Activated T-helper 2 cell treated with anti-CD3 and anti-CD28 coated beads, Interferon-gamma antibody, Interleukin-2, Interleukin-4, amounts not matched to agents 10 μg/mL and 5 μg/mL and 100 μg/mL, durations not matched to agents 14 hours and 24 hours and 36 hours (primary cell): ENCODE measurements around the gene DHRS3. TPM values are rescaled to one million over a fixed set of nuclear protein-coding genes. Genes with fewer than 3 reads are reported as not detected.
A peak's percentile ranks its signal among the peaks of the same experiment; 100 is the strongest.

ENCODE experiments used
- DNase-seq: peaks from one replicate; pipeline ENCODE4 v3.0.0; 2021; ENCODE audit warnings: low spot score
- H3K27ac Mint-ChIP-seq: one replicate; pipeline ENCODE4 v1.8.0; 2021; ENCODE audit warnings: mixed read lengths
- H3K27me3 Mint-ChIP-seq: one replicate; pipeline ENCODE4 v1.8.0; 2021; ENCODE audit warnings: low read depth, mixed read lengths
- H3K36me3 Mint-ChIP-seq: one replicate; pipeline ENCODE4 v1.8.0; 2021; ENCODE audit warnings: low read depth, mixed read lengths
- H3K4me1 Mint-ChIP-seq: one replicate; pipeline ENCODE4 v1.8.0; 2021; ENCODE audit warnings: low read depth, mixed read lengths
- H3K4me3 Mint-ChIP-seq: one replicate; pipeline ENCODE4 v1.8.0; 2021; ENCODE audit warnings: low read depth, mild to moderate bottlenecking, moderate library complexity, mixed read lengths
- H3K9me3 Mint-ChIP-seq: one replicate; pipeline ENCODE4 v1.8.0; 2021; ENCODE audit warnings: mixed read lengths
- intact Hi-C: fragments of 100-400 bp; cut with micrococcal nuclease; formaldehyde crosslinking; loops from one replicate; pipeline ENCODE4 v1.15.1; 2023
- total RNA-seq: library from RNA; stranded (reverse); gene quantifications from 2 replicates; pipeline ENCODE4 v1.2.3, GENCODE V29; 2022

DHRS3 gene
- total RNA-seq, 1 donor from 2014 or later, result 93.6 TPM

DNA sequence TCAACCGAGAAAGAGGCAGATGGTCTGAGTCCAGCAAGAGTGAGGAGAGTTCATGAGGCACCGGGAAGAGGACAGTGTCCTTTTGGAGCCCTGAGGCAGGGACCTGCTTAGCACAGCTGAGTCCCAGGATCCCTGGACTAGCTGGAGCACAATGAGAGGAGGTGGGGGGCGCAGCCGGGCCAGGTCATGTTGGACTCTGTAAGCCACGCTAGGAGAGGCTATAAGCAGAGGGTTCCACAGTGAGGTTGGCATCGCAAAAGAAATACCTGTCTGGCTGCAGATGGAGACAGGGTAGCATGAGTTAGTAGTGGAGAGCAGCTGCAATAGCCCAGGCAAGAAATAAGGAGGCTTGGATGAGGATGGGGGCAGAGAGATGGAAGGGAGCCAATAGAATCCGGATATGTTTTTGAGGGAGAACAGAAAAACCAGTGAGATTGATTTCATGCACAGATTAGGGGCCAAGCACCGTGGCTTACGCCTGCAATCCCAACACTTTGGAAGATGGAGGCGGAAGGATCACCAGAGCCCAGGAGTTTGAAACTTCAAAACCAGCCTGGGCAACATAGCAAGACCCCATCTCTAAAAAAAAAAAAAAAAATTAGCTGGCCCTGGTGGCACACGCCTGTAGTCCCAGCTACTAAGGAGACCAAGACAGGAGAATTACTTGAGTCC lies 98.2 kb downstream of the DHRS3 start:
- H3K4me3 Mint-ChIP-seq, result no peak overlapping the region
- H3K27ac Mint-ChIP-seq, result peak overlapping the region; percentile 46
- DNase-seq, result no peak
- intact Hi-C loops, result loop anchor here (1.0 to 10.0 kb wide), 3 partner anchors 10 to 455 kb away; partner anchors contain the start of gene TNFRSF8
- peaks cover 26% of the 10 kb centered on the region for H3K4me1 Mint-ChIP-seq
- no peaks in the 10 kb centered on the region for H3K9me3 Mint-ChIP-seq
- peaks cover 10% of the 10 kb centered on the region for H3K36me3 Mint-ChIP-seq
- no peaks in the 10 kb centered on the region for H3K27me3 Mint-ChIP-seq

DNA sequence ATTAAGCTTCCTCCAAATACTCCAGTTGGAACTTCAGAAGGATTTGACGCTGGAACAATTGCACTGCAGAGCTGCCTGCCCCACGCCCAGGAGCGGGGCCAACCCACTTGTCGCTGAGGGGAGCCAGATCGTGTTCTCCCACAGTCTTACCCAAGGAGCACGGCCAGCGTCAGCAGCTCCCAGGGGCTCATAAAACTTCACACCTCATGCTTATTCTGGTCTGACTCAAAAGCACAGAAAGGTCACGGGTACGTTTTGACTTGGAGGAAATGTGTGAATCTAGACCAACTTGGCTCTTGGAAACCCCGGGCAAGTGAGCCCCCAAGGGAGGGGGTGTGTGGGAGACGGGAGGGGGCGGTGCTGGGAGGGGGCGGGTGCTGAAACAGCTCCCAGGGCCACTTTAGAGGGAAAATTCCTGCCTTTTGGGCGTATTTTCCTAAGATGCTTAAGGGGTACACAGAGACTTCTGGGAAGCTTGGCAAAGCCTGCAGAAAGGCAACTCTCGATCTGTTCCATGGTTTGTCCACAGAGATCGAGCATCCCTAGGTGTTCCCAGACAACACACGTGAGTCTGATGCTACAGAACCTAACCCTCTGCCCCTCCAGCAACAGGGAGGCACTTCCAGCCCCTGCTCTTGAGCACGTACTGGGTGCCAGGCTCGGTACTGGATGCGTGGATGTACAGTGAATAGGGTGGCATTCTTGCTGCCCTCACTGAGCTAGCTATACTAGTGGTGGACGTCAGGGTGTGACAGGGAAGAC lies 98.9 kb downstream of the DHRS3 start:
- H3K4me3 Mint-ChIP-seq, result peak overlapping the region; percentile 22
- H3K27ac Mint-ChIP-seq, result peak overlapping the region; percentile 72
- H3K4me1 Mint-ChIP-seq, result peaks cover 32% of the 10 kb centered on the region
- DNase-seq, result no peak
- no peaks in the 10 kb centered on the region for H3K27me3 Mint-ChIP-seq
- peaks cover 16% of the 10 kb centered on the region for H3K36me3 Mint-ChIP-seq
- intact Hi-C loops, result loop anchor here (1.0 to 10.0 kb wide), 3 partner anchors 9 to 454 kb away; partner anchors contain the start of gene TNFRSF8
- H3K9me3 Mint-ChIP-seq, result no peaks in the 10 kb centered on the region

Other genes with a start within 250 kb of the DHRS3 start
- gene AADACL4, start 25.9 kb upstream of the DHRS3 start, total RNA-seq, result not detected in 2 replicates
- gene AADACL3, start 97.9 kb upstream of the DHRS3 start, total RNA-seq, result not detected in 2 replicates
- not detected in 2 replicates for gene CFAP107, start 128.0 kb upstream of the DHRS3 start, total RNA-seq
- gene PRAMEF12, start 155.5 kb upstream of the DHRS3 start, total RNA-seq, result not detected in 2 replicates
- gene PRAMEF1, start 173.2 kb upstream of the DHRS3 start, total RNA-seq, result not detected in 2 replicates
- not detected in 2 replicates for gene PRAMEF11, start 213.2 kb upstream of the DHRS3 start, total RNA-seq
- not detected in 2 replicates for gene HNRNPCL1, start 230.5 kb upstream of the DHRS3 start, total RNA-seq
- gene PRAMEF2, start 238.9 kb upstream of the DHRS3 start, total RNA-seq, result not detected in 2 replicates